ENCODE results near the gene OR3A2.
"Not testable (repeated sequence)": the region's sequence is repeated elsewhere in the genome, so short reads cannot be mapped to it uniquely, and the experiment has no call there.

DNA sequence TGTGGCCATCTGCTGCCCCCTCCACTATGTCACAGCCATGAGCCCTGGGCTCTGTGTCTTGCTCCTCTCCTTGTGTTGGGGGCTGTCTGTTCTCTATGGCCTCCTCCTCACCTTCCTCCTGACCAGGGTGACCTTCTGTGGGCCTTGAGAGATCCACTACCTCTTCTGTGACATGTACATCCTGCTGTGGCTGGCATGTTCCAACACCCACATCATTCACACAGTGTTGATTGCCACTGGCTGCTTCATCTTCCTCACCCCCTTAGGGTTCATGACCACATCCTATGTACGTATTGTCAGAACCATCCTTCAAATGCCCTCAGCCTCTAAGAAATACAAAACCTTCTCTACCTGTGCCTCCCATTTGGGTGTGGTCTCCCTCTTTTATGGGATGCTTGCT is 145.1 kb downstream of the OR3A2 start:
- TF ChIP-seq, protein P1, sequence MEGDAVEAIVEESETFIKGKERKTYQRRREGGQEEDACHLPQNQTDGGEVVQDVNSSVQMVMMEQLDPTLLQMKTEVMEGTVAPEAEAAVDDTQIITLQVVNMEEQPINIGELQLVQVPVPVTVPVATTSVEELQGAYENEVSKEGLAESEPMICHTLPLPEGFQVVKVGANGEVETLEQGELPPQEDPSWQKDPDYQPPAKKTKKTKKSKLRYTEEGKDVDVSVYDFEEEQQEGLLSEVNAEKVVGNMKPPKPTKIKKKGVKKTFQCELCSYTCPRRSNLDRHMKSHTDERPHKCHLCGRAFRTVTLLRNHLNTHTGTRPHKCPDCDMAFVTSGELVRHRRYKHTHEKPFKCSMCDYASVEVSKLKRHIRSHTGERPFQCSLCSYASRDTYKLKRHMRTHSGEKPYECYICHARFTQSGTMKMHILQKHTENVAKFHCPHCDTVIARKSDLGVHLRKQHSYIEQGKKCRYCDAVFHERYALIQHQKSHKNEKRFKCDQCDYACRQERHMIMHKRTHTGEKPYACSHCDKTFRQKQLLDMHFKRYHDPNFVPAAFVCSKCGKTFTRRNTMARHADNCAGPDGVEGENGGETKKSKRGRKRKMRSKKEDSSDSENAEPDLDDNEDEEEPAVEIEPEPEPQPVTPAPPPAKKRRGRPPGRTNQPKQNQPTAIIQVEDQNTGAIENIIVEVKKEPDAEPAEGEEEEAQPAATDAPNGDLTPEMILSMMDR (IDR thresholded peaks at IDR 0.05): not testable (repeated sequence)
- not testable (repeated sequence) for TF ChIP-seq POLR2A (IDR thresholded peaks at IDR 0.05)

Measured in esophagus squamous epithelium (tissue), 4 donors.